GM18951 (cell line): Measurements from ENCODE around the gene UGT3A1.

Source experiments
- POLR2A ChIP-seq: IDR thresholded peaks from 4 replicates; pipeline ENCODE4 v1.6.1; 2011; ENCODE audit warnings: mild to moderate bottlenecking; ENCODE audit not compliant: insufficient read length, insufficient read depth; ENCODE audit errors: extremely low read depth
- in situ Hi-C: fragments of 300-500 bp; cut with MboI; formaldehyde crosslinking; loops from one replicate; pipeline ENCODE4 v1.12.0; 2022; ENCODE audit warnings: low sequenced_read_pairs, mixed read lengths, inconsistent platforms; ENCODE audit not compliant: unreplicated experiment

UGT3A1 gene

GRCh38 chr5:35920890-35921289, 70.3 kb downstream of the UGT3A1 start:
- in situ Hi-C loops: loop anchor here (25.0 kb wide), 1 partner anchor 834 kb away; no protein-coding TSS in a partner anchor
- TF ChIP-seq POLR2A: no peak

- TF ChIP-seq POLR2A: no peak
- in situ Hi-C loops: loop anchor here (25.0 kb wide), 1 partner anchor 832 kb away; no protein-coding TSS in a partner anchor
Measured at GRCh38 chr5:35919191-35919590, 72.0 kb downstream of the UGT3A1 start.

GRCh38 chr5:35908814-35909213, 82.4 kb downstream of the UGT3A1 start:
- in situ Hi-C loops: loop anchor here (25.0 kb wide), 1 partner anchor 822 kb away; no protein-coding TSS in a partner anchor

DNA sequence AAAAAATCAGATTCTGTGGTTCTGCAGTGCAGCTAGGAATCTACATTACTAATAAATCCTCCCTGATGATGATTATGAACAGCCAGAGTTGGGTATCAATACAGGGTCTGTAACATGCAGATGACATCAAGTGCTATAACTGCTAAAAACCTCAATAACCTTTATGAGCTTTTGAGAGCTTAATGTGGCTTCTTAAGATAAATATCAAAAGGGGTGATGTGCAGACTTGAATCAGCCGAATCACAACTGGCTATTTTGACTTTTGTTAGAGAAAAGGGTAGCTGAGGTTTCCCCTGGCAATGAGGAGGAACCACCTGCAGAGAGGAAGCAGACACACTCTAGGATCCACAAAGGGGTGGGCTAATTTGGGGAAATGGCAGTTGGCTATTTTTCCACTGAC, 83.0 kb downstream of the UGT3A1 start:
- no peak for TF ChIP-seq POLR2A
- in situ Hi-C loops: loop anchor here (25.0 kb wide), 1 partner anchor 821 kb away; no protein-coding TSS in a partner anchor

More at GRCh38 chr5:35908814-35909213, 82.4 kb downstream of the UGT3A1 start:
- no peak for TF ChIP-seq POLR2A

DNA sequence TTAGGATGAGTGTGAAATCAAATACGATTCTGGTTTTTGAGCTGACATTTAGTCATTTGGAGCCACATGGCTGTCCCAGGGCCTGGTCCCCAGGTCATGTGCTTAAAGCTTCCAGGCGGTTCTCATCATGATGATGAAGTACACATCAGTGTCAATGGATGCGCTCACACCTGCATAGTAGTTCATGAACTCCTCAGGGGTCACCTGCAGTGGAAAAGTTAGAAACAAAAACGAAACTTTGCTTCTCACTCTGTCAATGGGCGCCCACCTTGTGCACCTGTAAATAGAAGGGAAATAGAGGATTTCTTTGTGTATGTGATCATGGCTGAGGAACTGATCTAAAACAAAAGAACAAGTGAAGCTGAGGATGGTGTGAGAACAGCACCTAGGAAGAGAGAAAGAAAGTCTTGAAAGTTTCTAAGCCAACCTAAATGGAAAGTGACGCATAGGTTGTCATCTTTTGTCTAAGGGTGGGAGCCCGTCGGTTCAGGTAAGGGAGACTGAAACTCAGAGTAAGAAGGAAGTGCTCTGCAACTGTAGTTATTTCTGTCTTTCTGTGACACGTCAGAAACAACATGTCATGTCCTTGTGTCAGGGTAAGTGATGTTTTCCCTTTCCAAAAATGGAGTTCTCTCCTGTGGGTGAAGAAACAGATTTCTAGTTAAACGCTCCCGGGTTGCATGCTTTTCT, 86.6 kb downstream of the UGT3A1 start:
- TF ChIP-seq POLR2A: no peak
- in situ Hi-C loops: loop anchor here (25.0 kb wide), 1 partner anchor 817 kb away; no protein-coding TSS in a partner anchor

DNA sequence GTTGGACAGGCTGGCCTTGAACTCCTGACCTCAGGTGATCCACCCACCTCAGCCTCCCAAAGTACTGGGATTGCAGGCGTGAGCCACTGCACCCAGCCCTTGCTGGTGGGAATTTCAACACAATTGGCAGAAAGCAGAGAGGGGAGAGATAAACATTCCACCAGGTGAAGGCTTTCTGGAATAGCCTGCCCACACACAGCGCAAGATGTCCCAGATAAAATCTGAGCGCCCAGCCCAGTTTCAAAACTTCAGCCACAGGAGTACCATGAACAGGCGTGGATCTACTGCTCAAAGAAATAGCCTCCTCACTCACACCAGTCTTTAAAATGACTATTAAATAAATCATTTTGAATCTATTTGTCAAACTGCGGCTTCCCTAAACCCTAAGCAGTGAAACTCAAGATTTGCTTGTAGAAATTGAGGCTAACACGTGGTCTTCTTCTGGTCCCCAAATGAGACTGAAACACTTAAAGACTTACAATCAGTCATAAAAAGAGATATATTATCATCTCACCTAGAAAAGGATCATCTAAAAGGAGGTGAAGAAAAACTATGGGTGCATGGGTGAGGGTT, 87.5 kb downstream of the UGT3A1 start:
- in situ Hi-C loops: loop anchor here (25.0 kb wide), 1 partner anchor 816 kb away; no protein-coding TSS in a partner anchor
- TF ChIP-seq POLR2A: no peak

GRCh38 chr5:35902046-35902672, 89.0 kb downstream of the UGT3A1 start:
- in situ Hi-C loops: loop anchor here (25.0 kb wide), 1 partner anchor 815 kb away; no protein-coding TSS in a partner anchor
- no peak for TF ChIP-seq POLR2A
